Measurements from ENCODE around the gene ZBTB12. TPM values are rescaled to one million over a fixed set of nuclear protein-coding genes. Genes with fewer than 3 reads are reported as not detected.
"Not testable (repeated sequence)": the region's sequence is repeated elsewhere in the genome, so short reads cannot be mapped to it uniquely, and the experiment has no call there.

ZBTB12 gene
- total RNA-seq, 2 donors from 2014 or later = 0.50 to 0.96 TPM

DNA sequence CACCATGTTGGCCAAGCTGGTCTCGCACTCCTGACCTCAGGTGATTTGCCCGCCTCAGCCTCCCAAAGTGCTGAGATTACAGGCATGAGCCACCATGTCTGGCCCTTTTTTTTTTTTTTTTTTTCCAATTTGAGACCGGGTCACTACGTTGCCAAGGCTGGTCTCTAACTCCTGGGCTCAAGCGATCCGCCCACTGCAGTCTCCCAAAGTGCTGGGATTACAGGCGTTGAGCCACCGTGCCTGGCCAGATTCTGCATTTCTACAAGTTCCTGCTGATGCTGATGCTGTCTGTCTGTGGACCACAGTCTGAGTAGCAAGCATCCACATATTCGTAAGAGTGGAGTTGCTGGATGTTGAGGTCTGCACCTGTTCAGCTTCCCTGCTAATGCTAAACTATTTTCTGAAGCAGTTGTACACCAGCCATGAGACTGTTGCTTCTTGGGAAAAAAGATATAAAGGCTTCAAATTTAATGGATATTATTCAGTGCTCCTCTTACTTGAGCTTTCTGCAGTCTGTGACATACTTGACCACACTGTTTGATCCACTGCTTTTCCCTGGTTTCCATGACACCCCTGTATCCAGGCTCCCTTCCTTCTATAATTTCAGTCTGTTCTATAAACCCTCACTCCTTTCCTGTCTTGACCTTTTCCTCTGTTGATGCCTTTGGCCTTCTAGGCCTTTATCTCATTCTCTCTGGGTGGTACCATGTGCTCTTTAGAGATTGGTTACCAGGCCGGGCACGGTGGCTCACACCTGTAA is 10.1 kb upstream of the ZBTB12 start:
- DNase-seq (no peak), ATAC-seq (no peak)
- Mint-ChIP-seq H3K4me3 (no peak overlapping the region), H3K36me3 (ENCODE audit: low read depth) (peaks cover 6% of the 10 kb centered on the region), H3K27me3 (peaks cover 33% of the 10 kb centered on the region), H3K27ac (no peak overlapping the region), H3K4me1 (peaks cover 3% of the 10 kb centered on the region)
- no peaks in the 10 kb centered on the region for H3K9me3 ChIP-seq (ENCODE audit: control insufficient read depth, low read length, poor library complexity, severe bottlenecking)

DNA sequence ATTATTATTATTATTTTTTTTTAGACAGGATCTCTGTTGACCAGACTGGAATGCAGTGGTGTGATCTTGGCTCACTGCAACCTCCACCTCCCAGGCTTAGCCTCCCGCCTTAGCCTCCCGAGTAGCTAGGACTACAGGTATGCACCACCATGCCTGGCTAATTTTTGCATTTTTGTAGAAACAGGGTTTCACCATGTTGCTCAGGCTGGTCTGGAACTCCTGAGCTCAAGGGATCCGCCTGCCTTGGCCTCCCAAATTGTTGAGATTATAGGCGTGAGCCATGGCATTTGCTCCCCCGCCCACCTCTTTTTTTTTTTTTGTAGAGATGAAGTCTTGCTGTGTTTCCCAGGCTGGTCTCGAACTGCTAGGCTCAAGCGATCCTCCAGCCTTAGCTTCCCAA is 7.4 kb upstream of the ZBTB12 start:
- not testable (repeated sequence) for H3K9me3 ChIP-seq (ENCODE audit: control insufficient read depth, low read length, poor library complexity, severe bottlenecking); H3K4me3 Mint-ChIP-seq; ATAC-seq; H3K4me1 Mint-ChIP-seq; DNase-seq; H3K36me3 Mint-ChIP-seq (ENCODE audit: low read depth); H3K27ac Mint-ChIP-seq
- H3K27me3 Mint-ChIP-seq = peaks cover 24% of the 10 kb centered on the region

DNA sequence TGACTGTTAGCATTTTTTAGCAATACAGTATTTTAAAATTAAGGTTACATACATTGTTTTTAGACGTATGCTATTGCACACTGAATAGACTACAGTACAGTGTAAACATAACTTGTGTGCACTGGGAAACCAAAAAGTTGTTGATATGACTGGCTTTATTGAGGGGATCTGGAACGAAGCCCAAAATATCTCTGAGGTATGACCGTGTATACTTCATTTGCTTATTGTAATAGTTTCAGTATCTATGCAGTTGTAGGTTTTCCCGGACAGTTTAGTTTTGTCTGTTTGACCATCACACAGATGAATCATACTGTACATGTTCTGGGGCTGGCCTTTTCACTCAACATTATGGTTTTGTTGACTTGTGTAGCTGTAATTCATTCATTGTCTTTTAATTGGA is 6.9 kb upstream of the ZBTB12 start:
- no peaks in the 10 kb centered on the region for H3K9me3 ChIP-seq (ENCODE audit: control insufficient read depth, low read length, poor library complexity, severe bottlenecking)
- H3K27ac Mint-ChIP-seq = no peak overlapping the region
- no peak for DNase-seq
- peaks cover 4% of the 10 kb centered on the region for H3K4me1 Mint-ChIP-seq
- no peaks in the 10 kb centered on the region for H3K36me3 Mint-ChIP-seq (ENCODE audit: low read depth)
- no peak for ATAC-seq
- H3K27me3 Mint-ChIP-seq = peaks cover 24% of the 10 kb centered on the region
- no peak overlapping the region for H3K4me3 Mint-ChIP-seq

DNA sequence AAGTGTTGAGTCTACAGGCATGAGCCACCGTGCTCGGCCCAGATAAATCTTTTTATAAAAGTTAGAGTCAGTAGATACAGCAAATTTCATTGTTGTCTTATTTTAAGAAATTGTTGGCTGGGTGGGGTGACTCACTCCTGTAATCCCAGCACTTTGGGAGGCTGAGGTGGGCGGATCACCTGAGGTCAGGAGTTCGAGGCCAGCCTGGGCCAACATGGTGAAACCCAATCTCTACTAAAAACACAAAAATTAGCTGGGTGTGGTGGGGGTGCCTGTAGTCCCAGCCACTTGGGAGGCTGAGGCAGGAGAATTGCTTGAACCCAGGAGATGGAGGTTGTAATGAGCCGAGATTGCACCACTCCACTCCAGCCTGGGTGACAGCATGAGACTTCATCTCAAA is 6.4 kb upstream of the ZBTB12 start:
- not testable (repeated sequence) for H3K4me3 Mint-ChIP-seq; H3K27ac Mint-ChIP-seq; H3K9me3 ChIP-seq (ENCODE audit: control insufficient read depth, low read length, poor library complexity, severe bottlenecking); ATAC-seq; H3K36me3 Mint-ChIP-seq (ENCODE audit: low read depth); DNase-seq; H3K4me1 Mint-ChIP-seq
- H3K27me3 Mint-ChIP-seq = peaks cover 24% of the 10 kb centered on the region

- H3K27ac Mint-ChIP-seq = no peak overlapping the region
- no peaks in the 10 kb centered on the region for H3K36me3 Mint-ChIP-seq (ENCODE audit: low read depth)
- H3K9me3 ChIP-seq (ENCODE audit: control insufficient read depth, low read length, poor library complexity, severe bottlenecking) = no peaks in the 10 kb centered on the region
- peaks cover 12% of the 10 kb centered on the region for H3K4me1 Mint-ChIP-seq
- no peak overlapping the region for H3K4me3 Mint-ChIP-seq
- DNase-seq (no peak), ATAC-seq (no peak)
- H3K27me3 Mint-ChIP-seq = peaks cover 21% of the 10 kb centered on the region
These were observed 5.4 kb upstream of the ZBTB12 start for GRCh38 chr6:31907158-31907813.

GRCh38 chr6:31906727-31907126 is 4.8 kb upstream of the ZBTB12 start:
- H3K4me3 Mint-ChIP-seq; H3K36me3 Mint-ChIP-seq (ENCODE audit: low read depth); DNase-seq; H3K9me3 ChIP-seq (ENCODE audit: control insufficient read depth, low read length, poor library complexity, severe bottlenecking); H3K27ac Mint-ChIP-seq; ATAC-seq: not testable (repeated sequence)
- peaks cover 15% of the 10 kb centered on the region for H3K27me3 Mint-ChIP-seq
- H3K4me1 Mint-ChIP-seq = peaks cover 13% of the 10 kb centered on the region

DNA sequence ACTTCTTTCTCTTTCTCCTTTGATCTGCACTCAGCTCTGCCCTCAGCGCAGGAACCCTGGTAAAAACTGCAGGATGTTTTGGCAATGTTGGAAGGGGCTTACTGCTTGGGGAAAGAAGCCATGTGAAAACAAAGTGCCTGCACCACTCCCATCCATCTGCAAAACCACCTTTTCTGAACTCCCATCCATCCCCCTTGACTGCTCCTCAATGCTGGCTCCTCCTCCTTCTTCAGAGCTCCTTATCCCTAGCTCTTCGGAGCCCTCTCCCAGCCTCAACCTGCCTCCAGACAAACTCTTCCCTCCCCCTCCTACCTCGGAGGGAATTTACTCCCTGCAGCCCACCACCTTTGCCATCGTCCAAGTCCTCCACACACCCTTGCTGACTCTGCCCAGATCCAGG is 4.2 kb upstream of the ZBTB12 start:
- Mint-ChIP-seq H3K27ac (no peak overlapping the region), H3K36me3 (ENCODE audit: low read depth) (no peaks in the 10 kb centered on the region), H3K4me1 (peaks cover 13% of the 10 kb centered on the region), H3K4me3 (no peak overlapping the region), H3K27me3 (peaks cover 14% of the 10 kb centered on the region)
- no peaks in the 10 kb centered on the region for H3K9me3 ChIP-seq (ENCODE audit: control insufficient read depth, low read length, poor library complexity, severe bottlenecking)
- ATAC-seq (no peak), DNase-seq (no peak)

DNA sequence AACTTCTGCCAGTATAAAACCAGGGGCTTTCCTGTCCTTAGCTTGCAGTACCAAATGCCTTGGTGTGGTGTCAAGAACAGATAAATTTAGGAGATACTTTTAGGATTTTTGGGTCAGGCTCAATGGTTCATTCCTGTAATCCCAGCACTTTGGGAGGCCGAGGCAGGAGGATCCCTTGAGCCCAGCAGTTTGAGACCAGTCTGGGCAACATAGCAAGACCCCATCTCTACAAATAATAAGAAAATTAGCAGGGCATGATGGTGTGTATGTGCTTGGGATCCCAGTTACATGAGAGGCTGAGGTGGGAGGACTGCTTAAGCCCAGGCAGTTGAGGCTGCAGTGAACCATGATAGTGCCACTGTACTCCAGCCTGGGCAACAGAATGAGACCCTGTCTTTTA is 3.2 kb upstream of the ZBTB12 start:
- Mint-ChIP-seq H3K27ac (no peak overlapping the region), H3K36me3 (ENCODE audit: low read depth) (no peaks in the 10 kb centered on the region), H3K4me3 (no peak overlapping the region), H3K4me1 (peaks cover 13% of the 10 kb centered on the region), H3K27me3 (peaks cover 10% of the 10 kb centered on the region)
- ATAC-seq (no peak), DNase-seq (no peak)
- H3K9me3 ChIP-seq (ENCODE audit: control insufficient read depth, low read length, poor library complexity, severe bottlenecking) = no peaks in the 10 kb centered on the region

DNA sequence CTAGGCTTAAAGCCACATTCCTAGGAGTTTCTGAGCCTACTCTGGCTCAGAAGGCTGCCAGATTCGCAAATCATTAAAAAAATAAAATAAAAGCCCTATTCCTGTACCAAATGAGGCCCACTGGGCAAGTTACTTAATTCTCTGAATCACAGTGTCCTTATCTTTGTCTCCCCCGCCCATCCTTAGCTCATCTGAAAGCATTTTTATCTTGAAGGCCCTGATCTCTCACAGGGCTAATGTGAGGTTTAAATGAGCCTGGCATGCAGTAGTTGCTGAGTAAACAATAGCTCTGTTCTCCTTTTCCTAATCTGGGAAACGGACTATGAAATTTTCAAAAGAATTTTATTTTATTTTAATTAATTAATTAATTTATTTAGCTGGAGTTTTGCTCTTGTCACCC is 2.1 kb upstream of the ZBTB12 start:
- peaks cover 20% of the 10 kb centered on the region for H3K4me1 Mint-ChIP-seq

GRCh38 chr6:31901415-31901952 is 402 bp downstream of the ZBTB12 start:
- Mint-ChIP-seq H3K27me3 (peaks cover 5% of the 10 kb centered on the region), H3K4me3 (peak overlapping the region; percentile 90), H3K36me3 (ENCODE audit: low read depth) (peaks cover 3% of the 10 kb centered on the region), H3K27ac (no peak overlapping the region), H3K4me1 (peaks cover 29% of the 10 kb centered on the region)
- H3K9me3 ChIP-seq (ENCODE audit: control insufficient read depth, low read length, poor library complexity, severe bottlenecking) = no peaks in the 10 kb centered on the region
- peak; percentile 19 for ATAC-seq
- DNase-seq = peak; percentile 48 to 53 (median 49)

More for the DNA sequence above, 2.1 kb upstream of the ZBTB12 start:
- no peak overlapping the region for H3K27ac Mint-ChIP-seq
- DNase-seq (no peak), ATAC-seq (no peak)
- H3K36me3 Mint-ChIP-seq (ENCODE audit: low read depth) = no peaks in the 10 kb centered on the region
- H3K9me3 ChIP-seq (ENCODE audit: control insufficient read depth, low read length, poor library complexity, severe bottlenecking) = no peaks in the 10 kb centered on the region
- no peak overlapping the region for H3K4me3 Mint-ChIP-seq
- peaks cover 6% of the 10 kb centered on the region for H3K27me3 Mint-ChIP-seq

GRCh38 chr6:31900917-31901414 is 920 bp downstream of the ZBTB12 start:
- H3K36me3 Mint-ChIP-seq (ENCODE audit: low read depth) = peaks cover 3% of the 10 kb centered on the region
- DNase-seq = no peak

DNA sequence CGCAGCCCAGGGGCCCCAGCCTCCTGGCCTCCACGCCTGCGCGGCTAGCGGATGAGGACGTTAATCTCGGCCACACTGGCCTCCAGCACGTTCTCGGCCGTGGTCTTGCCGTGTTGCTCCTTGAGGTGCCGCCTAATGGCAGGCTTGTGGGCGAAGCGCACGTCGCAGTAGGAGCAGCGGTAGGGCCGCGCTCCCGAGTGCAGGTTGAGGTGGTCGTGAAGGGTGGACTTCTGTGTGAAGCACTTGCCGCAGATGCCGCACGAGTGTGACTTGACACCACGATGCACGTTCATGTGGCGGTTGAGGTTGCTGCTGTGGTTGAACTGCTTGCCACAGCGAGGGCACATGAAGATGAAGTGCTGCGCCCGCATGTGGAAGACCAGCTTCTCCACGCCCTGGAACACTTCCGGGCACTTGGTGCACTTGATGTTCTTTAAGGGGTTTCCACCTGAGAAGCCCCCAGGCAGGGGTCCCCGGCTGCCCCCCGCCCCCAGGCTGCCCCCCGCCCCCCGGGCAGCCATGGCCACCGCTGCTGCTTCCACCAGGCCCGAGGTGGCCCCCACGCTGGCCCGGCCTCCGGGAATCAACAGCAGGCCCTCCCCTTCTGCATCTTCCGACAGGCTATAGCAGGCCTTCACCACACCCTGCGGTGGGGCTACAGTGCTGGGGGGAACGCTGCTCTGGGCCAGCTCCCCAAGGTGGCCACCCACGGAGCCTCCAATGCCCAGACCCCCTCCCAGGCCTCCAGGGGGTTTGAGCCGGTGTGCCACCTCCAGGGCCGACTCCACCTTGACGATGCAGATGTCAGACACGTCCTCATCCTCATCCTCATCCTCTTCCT is 1.8 kb downstream of the ZBTB12 start:
- DNase-seq (no peak), ATAC-seq (no peak)
- peaks cover 29% of the 10 kb centered on the region for H3K4me1 Mint-ChIP-seq
- no peaks in the 10 kb centered on the region for H3K27me3 Mint-ChIP-seq
- H3K27ac Mint-ChIP-seq = no peak overlapping the region
- no peaks in the 10 kb centered on the region for H3K9me3 ChIP-seq (ENCODE audit: control insufficient read depth, low read length, poor library complexity, severe bottlenecking)
- no peak overlapping the region for H3K4me3 Mint-ChIP-seq
- peaks cover 3% of the 10 kb centered on the region for H3K36me3 Mint-ChIP-seq (ENCODE audit: low read depth)

More at GRCh38 chr6:31900917-31901414, 920 bp downstream of the ZBTB12 start:
- no peaks in the 10 kb centered on the region for H3K9me3 ChIP-seq (ENCODE audit: control insufficient read depth, low read length, poor library complexity, severe bottlenecking)
- H3K4me3 Mint-ChIP-seq = peak overlapping the region; percentile 90
- no peaks in the 10 kb centered on the region for H3K27me3 Mint-ChIP-seq
- no peak overlapping the region for H3K27ac Mint-ChIP-seq
- ATAC-seq = no peak
- H3K4me1 Mint-ChIP-seq = peaks cover 29% of the 10 kb centered on the region

- ATAC-seq = no peak
- H3K36me3 Mint-ChIP-seq (ENCODE audit: low read depth) = peaks cover 3% of the 10 kb centered on the region
- peak overlapping the region; percentile 72 for H3K4me3 Mint-ChIP-seq
- no peaks in the 10 kb centered on the region for H3K27me3 Mint-ChIP-seq
- peaks cover 29% of the 10 kb centered on the region for H3K4me1 Mint-ChIP-seq
- H3K9me3 ChIP-seq (ENCODE audit: control insufficient read depth, low read length, poor library complexity, severe bottlenecking) = no peaks in the 10 kb centered on the region
- no peak overlapping the region for H3K27ac Mint-ChIP-seq
- DNase-seq = no peak
These were observed 2.7 kb downstream of the ZBTB12 start for GRCh38 chr6:31899215-31899614.
